Stomach (tissue), 9 donors: ENCODE results near the gene FAM110D. TPM values are rescaled to one million over a fixed set of nuclear protein-coding genes. Genes with fewer than 3 reads are reported as not detected.

Experiments
- DNase-seq, 2 donors: peaks; one replicate each; pipeline versions ENCODE4 v3.0.0 to v3.0.0-alpha.2; 2013 to 2019
- H3K27ac ChIP-seq, 5 donors: fragments of 200-600 bp in 4 of 5; sonication (generic) in 4 of 5; one replicate each; pipeline ENCODE4 v1.5.1; 2013 to 2019; ENCODE audit warnings: mild to moderate bottlenecking in 1 of 5, moderate library complexity in 1 of 5
- H3K27me3 ChIP-seq, 3 donors: fragments of 200-600 bp; sonication (generic); one replicate each; pipeline ENCODE4 v1.5.1; 2017 to 2019; ENCODE audit warnings: mixed run types in 1 of 3
- H3K36me3 ChIP-seq, 4 donors: fragments of 200-600 bp; sonication (generic); 1 replicate in 3 of 4; 2 replicates in 1 of 4; pipeline ENCODE4 v1.5.1; 2016 to 2019
- H3K4me1 ChIP-seq, 4 donors: fragments of 200-600 bp; sonication (generic); one replicate each; pipeline ENCODE4 v1.5.1; 2016 to 2019
- H3K4me3 ChIP-seq, 4 donors: fragments of 200-600 bp; sonication (generic) in 3 of 4; one replicate each; pipeline ENCODE4 v1.5.1; 2016 to 2019; ENCODE audit warnings: mild to moderate bottlenecking in 1 of 4
- H3K9me3 ChIP-seq, 4 donors: fragments of 200-600 bp; sonication (generic); one replicate each; pipeline ENCODE4 v1.5.1; 2016 to 2019
- EP300 ChIP-seq: sonication (generic); formaldehyde crosslinking; IDR thresholded peaks from one replicate; pipeline ENCODE4 v1.6.1; 2017; ENCODE audit warnings: antibody characterized with exemption
- POLR2A ChIP-seq, 4 donors: fragments of 450-650 bp; IDR thresholded peaks; one replicate each; pipeline ENCODE4 v1.6.1; 2016; ENCODE audit warnings: antibody characterized with exemption in 4 of 4, control low read depth in 2 of 4, mild to moderate bottlenecking in 1 of 4, moderate library complexity in 1 of 4
- POLR2AphosphoS5 ChIP-seq, 3 donors: sonication (generic); formaldehyde crosslinking; IDR thresholded peaks; one replicate each; pipeline ENCODE4 v1.6.1; 2016; ENCODE audit warnings: antibody characterized with exemption in 3 of 3
- WGBS, 5 donors: extraction: QIAGEN DNeasy Blood & Tissue Kit in 3 of 5; methylation state at CpG; one replicate each; pipeline versions ENCODE4 v1.1.5 to v1.1.7; 2013 to 2018; 5-methylcytosine and 5-hydroxymethylcytosine counted together
- intact Hi-C: fragments of 100-400 bp; cut with DNase I; formaldehyde crosslinking; loops from one replicate; pipeline ENCODE4 v1.15.1; 2023; ENCODE audit warnings: low total_unique reads
- polyA plus RNA-seq, 3 donors: library from polyadenylated mRNA; stranded (reverse); fragments of 200-250 nt; gene quantifications; one replicate each; pipeline ENCODE4 v1.2.3, GENCODE V29; 2013
- total RNA-seq, 5 donors: library from RNA; depleted of rRNA; stranded (reverse); fragments of >200 nt; gene quantifications; one replicate each; pipeline versions ENCODE4 v1.1.0 to v1.2.3, GENCODE V29; 2014 to 2016
- TF ChIP-seq, protein P1 (sequence below), 7 experiments: fragments of 450-650 bp in 4 of 7; fragments of 200-600 bp in 3 of 7; sonication (generic) in 3 of 7; IDR thresholded peaks; one replicate each; pipeline ENCODE4 v1.5.1; 2016 to 2019; ENCODE audit warnings: antibody characterized with exemption in 7 of 7, control low read depth in 2 of 7, mild to moderate bottlenecking in 1 of 7
- donor health status: healthy with polysubstance abuse.
- donor health status: Bipolar disorder and iron deficiency.
- donor health status: healthy.

Gene FAM110D
- total and polyA plus RNA-seq, 8 donors, result 1.00 to 15.6 (median 1.4) TPM; not detected in 3

DNA sequence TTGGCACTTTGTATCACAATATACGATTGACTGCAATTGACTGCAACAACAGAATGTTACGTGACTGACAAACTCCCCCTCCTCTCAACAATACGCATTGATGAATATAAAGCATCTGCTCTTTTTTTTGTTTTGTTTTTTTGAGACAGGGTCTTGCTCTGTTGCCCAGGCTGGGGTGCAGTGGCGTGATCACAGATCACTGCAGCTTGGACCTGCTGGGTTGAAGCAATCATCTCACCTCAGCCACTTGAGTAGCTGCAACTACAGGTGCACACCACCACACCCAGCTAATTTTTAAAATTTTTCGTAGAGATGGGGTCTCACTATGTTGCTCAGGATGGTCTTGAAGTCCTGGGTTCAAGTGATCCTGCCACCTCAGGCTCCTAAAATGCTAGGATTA lies 53.8 kb downstream of the FAM110D start:
- no peaks in the 10 kb centered on the region for H3K4me1 ChIP-seq
- no peak overlapping the region for H3K27ac ChIP-seq
- no peaks in the 10 kb centered on the region for H3K27me3 ChIP-seq
- 83 to 94% (median 92%) methylated on average over 5 of the region's 5 CpGs for WGBS, 5 donors
- no peak for DNase-seq
- no peaks in the 10 kb centered on the region for H3K36me3 ChIP-seq
- TF ChIP-seq POLR2AphosphoS5 (IDR thresholded peaks at IDR 0.05) (no peak), POLR2A (IDR thresholded peaks at IDR 0.05) (no peak), EP300 (no peak)
- TF ChIP-seq, protein P1, sequence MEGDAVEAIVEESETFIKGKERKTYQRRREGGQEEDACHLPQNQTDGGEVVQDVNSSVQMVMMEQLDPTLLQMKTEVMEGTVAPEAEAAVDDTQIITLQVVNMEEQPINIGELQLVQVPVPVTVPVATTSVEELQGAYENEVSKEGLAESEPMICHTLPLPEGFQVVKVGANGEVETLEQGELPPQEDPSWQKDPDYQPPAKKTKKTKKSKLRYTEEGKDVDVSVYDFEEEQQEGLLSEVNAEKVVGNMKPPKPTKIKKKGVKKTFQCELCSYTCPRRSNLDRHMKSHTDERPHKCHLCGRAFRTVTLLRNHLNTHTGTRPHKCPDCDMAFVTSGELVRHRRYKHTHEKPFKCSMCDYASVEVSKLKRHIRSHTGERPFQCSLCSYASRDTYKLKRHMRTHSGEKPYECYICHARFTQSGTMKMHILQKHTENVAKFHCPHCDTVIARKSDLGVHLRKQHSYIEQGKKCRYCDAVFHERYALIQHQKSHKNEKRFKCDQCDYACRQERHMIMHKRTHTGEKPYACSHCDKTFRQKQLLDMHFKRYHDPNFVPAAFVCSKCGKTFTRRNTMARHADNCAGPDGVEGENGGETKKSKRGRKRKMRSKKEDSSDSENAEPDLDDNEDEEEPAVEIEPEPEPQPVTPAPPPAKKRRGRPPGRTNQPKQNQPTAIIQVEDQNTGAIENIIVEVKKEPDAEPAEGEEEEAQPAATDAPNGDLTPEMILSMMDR (IDR thresholded peaks at IDR 0.05), result no peak
- H3K4me3 ChIP-seq, result no peak overlapping the region
- intact Hi-C loops, result no loop called here
- H3K9me3 ChIP-seq, result no peaks in the 10 kb centered on the region

DNA sequence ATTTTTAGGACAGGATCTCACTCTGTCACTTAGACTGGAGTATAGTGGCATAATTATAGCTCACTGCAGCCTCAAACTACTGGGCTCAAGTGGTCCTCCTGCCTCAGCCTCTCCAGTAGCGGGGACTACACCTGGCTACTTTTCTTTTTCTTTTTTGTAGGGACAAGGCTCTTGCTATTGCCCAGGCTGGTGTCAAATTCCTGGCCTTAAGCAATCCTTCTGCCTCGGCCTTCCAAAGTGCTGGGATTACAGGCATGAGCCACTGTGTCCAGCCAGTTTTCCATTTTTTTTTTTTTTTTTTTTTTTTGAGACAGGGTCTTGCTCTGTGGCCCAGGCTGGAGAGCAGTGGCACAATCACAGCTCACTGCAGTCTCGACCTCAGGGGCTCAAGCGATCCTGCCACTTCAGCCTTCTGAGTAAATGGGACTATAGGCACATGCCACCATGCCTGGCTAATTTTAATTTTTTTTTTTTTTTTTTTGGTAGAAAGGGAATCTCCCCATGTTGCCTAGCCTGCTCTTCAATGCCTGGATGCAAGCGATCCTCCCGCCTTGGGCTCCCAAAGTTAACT lies 54.5 kb downstream of the FAM110D start:
- Histone ChIP-seq H3K36me3 (no peaks in the 10 kb centered on the region), H3K9me3 (no peaks in the 10 kb centered on the region), H3K4me3 (no peak overlapping the region), H3K4me1 (no peaks in the 10 kb centered on the region), H3K27ac (no peak overlapping the region), H3K27me3 (no peaks in the 10 kb centered on the region)
- WGBS, 5 donors, result 76 to 88% (median 83%) methylated on average over 6 of the region's 6 CpGs
- no peak for TF ChIP-seq EP300
- TF ChIP-seq, protein P1 (IDR thresholded peaks at IDR 0.05), result no peak
- TF ChIP-seq POLR2A (IDR thresholded peaks at IDR 0.05), result no peak
- DNase-seq, result no peak
- intact Hi-C loops, result no loop called here

Other genes starting within 250 kb of the FAM110D start
- gene PAFAH2, start 161.0 kb upstream of the FAM110D start, total RNA-seq, result 10 to 100 TPM in 3 of 5 donors, 1 to 10 TPM in 1, under 1 TPM in 1; 0.58 to 25.5 (median 14.9) TPM
- 10 to 100 TPM in 2 of 3 donors, 1 to 10 TPM in 1; 6.5 to 13.3 (median 12.8) TPM for gene PAFAH2, start 161.0 kb upstream of the FAM110D start, polyA plus RNA-seq
- 10 to 100 TPM in 1 of 5 donors, under 1 TPM in 1, not detected in 3; 0.18 to 26.3 TPM for gene EXTL1, start 137.3 kb upstream of the FAM110D start, total RNA-seq
- under 1 TPM in 2 of 3 donors, not detected in 1; 0.18 to 0.44 TPM for gene EXTL1, start 137.3 kb upstream of the FAM110D start, polyA plus RNA-seq
- 1 to 10 TPM in 1 of 5 donors, not detected in 4; 2.0 TPM for gene SLC30A2, start 113.0 kb upstream of the FAM110D start, total RNA-seq
- under 1 TPM in 2 of 3 donors, not detected in 1; 0.30 to 0.46 TPM for gene SLC30A2, start 113.0 kb upstream of the FAM110D start, polyA plus RNA-seq
- gene TRIM63, start 91.4 kb upstream of the FAM110D start, total RNA-seq, result under 1 TPM in 1 of 5 donors, not detected in 4; 0.37 TPM
- 1 to 10 TPM in 1 of 3 donors, under 1 TPM in 2; 0.40 to 6.0 (median 0.44) TPM for gene TRIM63, start 91.4 kb upstream of the FAM110D start, polyA plus RNA-seq
- gene PDIK1L, start 47.3 kb upstream of the FAM110D start, total RNA-seq, result 10 to 100 TPM in 3 of 5 donors, 1 to 10 TPM in 2; 1.8 to 33.8 (median 11.0) TPM
- 1 to 10 TPM; 2.6 to 4.1 (median 2.9) TPM for gene PDIK1L, start 47.3 kb upstream of the FAM110D start, polyA plus RNA-seq
- gene C1orf232, start 9.9 kb downstream of the FAM110D start, total RNA-seq, result not detected
- gene C1orf232, start 9.9 kb downstream of the FAM110D start, polyA plus RNA-seq, result not detected
- 10 to 100 TPM in 4 of 5 donors, not detected in 1; 10.6 to 74.1 (median 39.3) TPM for gene ZNF593, start 10.8 kb downstream of the FAM110D start, total RNA-seq
- gene ZNF593, start 10.8 kb downstream of the FAM110D start, polyA plus RNA-seq, result 100 to 1,000 TPM; 101 to 138 (median 133) TPM
- gene ZNF593OS, start 12.8 kb downstream of the FAM110D start, total RNA-seq, result not detected
- gene ZNF593OS, start 12.8 kb downstream of the FAM110D start, polyA plus RNA-seq, result under 1 TPM in 2 of 3 donors, not detected in 1; 0.30 to 0.76 TPM
- gene CNKSR1, start 18.4 kb downstream of the FAM110D start, total RNA-seq, result 10 to 100 TPM; 13.6 to 70.3 (median 27.7) TPM
- 10 to 100 TPM; 10.4 to 23.0 (median 13.3) TPM for gene CNKSR1, start 18.4 kb downstream of the FAM110D start, polyA plus RNA-seq
- gene CATSPER4, start 31.5 kb downstream of the FAM110D start, total RNA-seq, result not detected
- gene CATSPER4, start 31.5 kb downstream of the FAM110D start, polyA plus RNA-seq, result not detected
- gene CEP85, start 75.1 kb downstream of the FAM110D start, total RNA-seq, result 10 to 100 TPM in 3 of 5 donors, 1 to 10 TPM in 1, under 1 TPM in 1; 0.58 to 21.0 (median 10.3) TPM
- 1 to 10 TPM; 2.1 to 5.3 (median 2.7) TPM for gene CEP85, start 75.1 kb downstream of the FAM110D start, polyA plus RNA-seq
- 100 to 1,000 TPM in 1 of 5 donors, 10 to 100 TPM in 3, 1 to 10 TPM in 1; 7.2 to 102 (median 29.5) TPM for gene SH3BGRL3, start 121.0 kb downstream of the FAM110D start, total RNA-seq
- gene SH3BGRL3, start 121.0 kb downstream of the FAM110D start, polyA plus RNA-seq, result 100 to 1,000 TPM; 142 to 267 (median 227) TPM
- 10 to 100 TPM in 3 of 5 donors, 1 to 10 TPM in 2; 7.3 to 12.9 (median 12.2) TPM for gene UBXN11, start 147.6 kb downstream of the FAM110D start, total RNA-seq
- gene UBXN11, start 147.6 kb downstream of the FAM110D start, polyA plus RNA-seq, result 10 to 100 TPM; 14.4 to 26.3 (median 19.3) TPM
- gene CD52, start 158.9 kb downstream of the FAM110D start, total RNA-seq, result 10 to 100 TPM in 2 of 5 donors, 1 to 10 TPM in 1, not detected in 2; 5.1 to 15.2 (median 10.7) TPM
- 10 to 100 TPM; 27.3 to 68.2 (median 48.7) TPM for gene CD52, start 158.9 kb downstream of the FAM110D start, polyA plus RNA-seq
- 10 to 100 TPM in 1 of 5 donors, 1 to 10 TPM in 3, under 1 TPM in 1; 0.92 to 12.7 (median 2.3) TPM for gene CRYBG2, start 195.1 kb downstream of the FAM110D start, total RNA-seq
- 10 to 100 TPM in 1 of 3 donors, 1 to 10 TPM in 1, under 1 TPM in 1; 0.15 to 66.8 (median 4.0) TPM for gene CRYBG2, start 195.1 kb downstream of the FAM110D start, polyA plus RNA-seq
- gene ZNF683, start 213.7 kb downstream of the FAM110D start, total RNA-seq, result 1 to 10 TPM in 1 of 5 donors, not detected in 4; 3.6 TPM
- gene ZNF683, start 213.7 kb downstream of the FAM110D start, polyA plus RNA-seq, result 1 to 10 TPM in 1 of 3 donors, under 1 TPM in 2; 0.25 to 1.5 (median 0.28) TPM